A673 (cell line): Measurements from ENCODE around the gene CACNG4.

Experiments
- EZH2 ChIP-seq: fragments of 200-600 bp; sonication (generic); IDR thresholded peaks from 2 replicates; pipeline ENCODE4 v1.6.1; 2017; ENCODE audit warnings: borderline replicate concordance, low read depth, mild to moderate bottlenecking, mixed read lengths, antibody characterized with exemption, low read length; ENCODE audit not compliant: poor library complexity, severe bottlenecking
- TF ChIP-seq, protein P1 (sequence below): fragments of 300-800, 200-600 bp; sonication (generic); conservative IDR thresholded peaks from 2 replicates; pipeline ENCODE4 v1.5.1; 2017; ENCODE audit warnings: low read depth, mild to moderate bottlenecking, antibody characterized with exemption, low read length, moderate library complexity, mixed read lengths

- TF ChIP-seq, protein P1, sequence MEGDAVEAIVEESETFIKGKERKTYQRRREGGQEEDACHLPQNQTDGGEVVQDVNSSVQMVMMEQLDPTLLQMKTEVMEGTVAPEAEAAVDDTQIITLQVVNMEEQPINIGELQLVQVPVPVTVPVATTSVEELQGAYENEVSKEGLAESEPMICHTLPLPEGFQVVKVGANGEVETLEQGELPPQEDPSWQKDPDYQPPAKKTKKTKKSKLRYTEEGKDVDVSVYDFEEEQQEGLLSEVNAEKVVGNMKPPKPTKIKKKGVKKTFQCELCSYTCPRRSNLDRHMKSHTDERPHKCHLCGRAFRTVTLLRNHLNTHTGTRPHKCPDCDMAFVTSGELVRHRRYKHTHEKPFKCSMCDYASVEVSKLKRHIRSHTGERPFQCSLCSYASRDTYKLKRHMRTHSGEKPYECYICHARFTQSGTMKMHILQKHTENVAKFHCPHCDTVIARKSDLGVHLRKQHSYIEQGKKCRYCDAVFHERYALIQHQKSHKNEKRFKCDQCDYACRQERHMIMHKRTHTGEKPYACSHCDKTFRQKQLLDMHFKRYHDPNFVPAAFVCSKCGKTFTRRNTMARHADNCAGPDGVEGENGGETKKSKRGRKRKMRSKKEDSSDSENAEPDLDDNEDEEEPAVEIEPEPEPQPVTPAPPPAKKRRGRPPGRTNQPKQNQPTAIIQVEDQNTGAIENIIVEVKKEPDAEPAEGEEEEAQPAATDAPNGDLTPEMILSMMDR: no peak
- no peak for TF ChIP-seq EZH2
These were observed 69.1 kb downstream of the CACNG4 start for GRCh38 chr17:67033613-67034012.
